Measurements from ENCODE around the gene KRT83.
"Not testable (repeated sequence)": the region's sequence is repeated elsewhere in the genome, so short reads cannot be mapped to it uniquely, and the experiment has no call there.

The KRT83 gene

DNA sequence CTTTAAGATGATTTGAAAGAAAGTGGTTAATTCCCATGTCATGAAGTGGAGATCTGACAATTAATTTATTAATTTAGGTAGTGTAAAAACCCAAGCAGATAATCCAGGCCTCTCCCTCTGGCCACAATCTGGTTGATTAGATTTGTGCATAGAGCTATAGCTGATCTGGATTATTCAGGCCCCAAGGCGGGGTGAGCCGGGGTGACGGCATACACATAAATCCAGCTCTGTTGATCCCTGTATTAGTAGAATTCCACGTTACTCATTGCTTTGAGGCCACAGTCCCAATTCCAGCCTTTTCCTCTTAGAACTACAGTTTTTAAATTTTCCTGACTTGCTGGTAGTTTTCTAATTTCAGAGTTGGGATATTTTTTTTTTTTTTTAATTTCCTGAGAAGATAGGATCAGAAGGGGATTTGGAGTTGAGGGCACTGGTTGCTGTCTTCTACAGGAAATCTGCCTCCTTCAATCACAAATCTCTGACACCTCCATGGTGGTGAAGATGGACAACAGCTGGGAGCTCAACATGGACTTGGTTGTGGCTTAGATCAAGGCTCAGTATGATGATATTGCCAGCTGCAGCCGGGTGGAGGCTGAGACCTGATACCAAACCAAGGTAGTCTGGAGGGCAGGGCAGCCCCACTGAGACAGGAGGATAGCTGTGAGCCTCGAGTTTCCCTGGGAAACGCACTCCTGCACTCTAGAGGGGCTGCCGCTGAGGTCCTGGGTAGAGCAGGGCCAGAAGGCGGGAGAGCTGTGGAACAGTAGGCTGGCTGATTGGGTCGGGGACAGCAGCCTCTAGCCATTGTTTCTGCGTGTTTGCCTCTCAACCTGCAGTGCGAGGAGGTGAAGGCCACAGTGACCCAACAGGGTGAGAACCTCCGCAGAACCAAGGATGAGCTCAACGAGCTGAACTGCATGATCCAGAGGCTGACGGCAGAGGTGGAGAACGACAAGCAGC, 26.6 kb upstream of the KRT83 start:
- H3K4me2 ChIP-seq (ENCODE audit: low read length) = no peak overlapping the region
- H2BK15ac ChIP-seq (replicated peaks; ENCODE audit: low read depth) = no peak overlapping the region
- DNase-seq = no peak
- H3K27me3 ChIP-seq (ENCODE audit: insufficient read depth, low read length, poor library complexity) = no peaks in the 10 kb centered on the region
- H3K9ac ChIP-seq (ENCODE audit: low read length) = no peak overlapping the region
- H2BK120ac ChIP-seq (ENCODE audit: low read depth, low read length) = no peak overlapping the region
- H2AK5ac ChIP-seq (ENCODE audit: low read length) = no peak overlapping the region
- no peak overlapping the region for H3K23ac ChIP-seq (ENCODE audit: low read length)
- H3K56ac ChIP-seq (ENCODE audit: low read length) = no peak overlapping the region
- no peak overlapping the region for H2BK5ac ChIP-seq (ENCODE audit: low read length)
- no peak overlapping the region for H3K4ac ChIP-seq (ENCODE audit: low read depth, low read length)
- H3K36me3 ChIP-seq (ENCODE audit: control insufficient read depth, insufficient read depth, low read length) = no peaks in the 10 kb centered on the region
- no peak overlapping the region for H4K5ac ChIP-seq (ENCODE audit: low read length)
- no peak overlapping the region for H3K27ac ChIP-seq (ENCODE audit: low read depth, low read length)
- no peak overlapping the region for H3K18ac ChIP-seq (ENCODE audit: low read length)
- H3K4me1 ChIP-seq (ENCODE audit: control insufficient read depth, low read depth, low read length) = no peaks in the 10 kb centered on the region
- no peaks in the 10 kb centered on the region for H3K79me1 ChIP-seq (ENCODE audit: low read length)
- WGBS (ENCODE audit: extremely low coverage, insufficient coverage, low lambda C conversion rate) = no CpG with 5 or more reads among the region's 16 CpGs
- no peak overlapping the region for H4K8ac ChIP-seq (ENCODE audit: low read depth, low read length)
- no peaks in the 10 kb centered on the region for H3K79me2 ChIP-seq (ENCODE audit: control insufficient read depth, insufficient read depth, low read length)
- no peak overlapping the region for H3K4me3 ChIP-seq (ENCODE audit: low read length)

DNA sequence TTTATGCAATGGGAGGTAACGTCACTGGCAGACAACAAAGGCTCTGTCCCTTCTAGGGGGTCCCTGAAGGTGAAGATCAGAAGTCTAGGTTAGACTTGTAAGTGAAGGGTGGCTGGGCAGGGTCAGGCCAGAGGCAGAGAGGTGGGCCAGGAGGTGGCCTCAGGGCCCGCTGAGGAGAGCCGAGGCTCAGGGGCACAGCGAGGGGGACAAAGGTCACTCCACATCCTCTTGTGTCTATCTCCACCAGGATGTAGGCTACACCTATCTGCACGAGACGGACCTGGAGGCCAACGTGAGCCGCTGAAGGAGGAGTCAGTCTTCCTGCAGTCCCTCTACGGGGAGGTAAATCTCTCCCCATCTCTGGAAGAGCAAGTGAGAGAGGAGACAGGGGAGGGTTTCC, 25.8 kb upstream of the KRT83 start:
- Histone ChIP-seq H3K36me3 (ENCODE audit: control insufficient read depth, insufficient read depth, low read length) (no peaks in the 10 kb centered on the region), H3K4ac (ENCODE audit: low read depth, low read length) (no peak overlapping the region), H2BK5ac (ENCODE audit: low read length) (no peak overlapping the region), H3K79me1 (ENCODE audit: low read length) (no peaks in the 10 kb centered on the region), H3K56ac (ENCODE audit: low read length) (no peak overlapping the region), H2AK5ac (ENCODE audit: low read length) (no peak overlapping the region), H3K4me3 (ENCODE audit: low read length) (no peak overlapping the region), H3K4me1 (ENCODE audit: control insufficient read depth, low read depth, low read length) (no peaks in the 10 kb centered on the region), H3K79me2 (ENCODE audit: control insufficient read depth, insufficient read depth, low read length) (no peaks in the 10 kb centered on the region), H2BK120ac (ENCODE audit: low read depth, low read length) (no peak overlapping the region), H3K27me3 (ENCODE audit: insufficient read depth, low read length, poor library complexity) (no peaks in the 10 kb centered on the region), H4K5ac (ENCODE audit: low read length) (no peak overlapping the region), H3K23ac (ENCODE audit: low read length) (no peak overlapping the region), H4K8ac (ENCODE audit: low read depth, low read length) (no peak overlapping the region), H3K4me2 (ENCODE audit: low read length) (no peak overlapping the region), H3K9ac (ENCODE audit: low read length) (no peak overlapping the region), H3K27ac (ENCODE audit: low read depth, low read length) (no peak overlapping the region), H2BK15ac (replicated peaks; ENCODE audit: low read depth) (no peak overlapping the region), H3K18ac (ENCODE audit: low read length) (no peak overlapping the region)
- no CpG with 5 or more reads among the region's 9 CpGs for WGBS (ENCODE audit: extremely low coverage, insufficient coverage, low lambda C conversion rate)
- DNase-seq = no peak

DNA sequence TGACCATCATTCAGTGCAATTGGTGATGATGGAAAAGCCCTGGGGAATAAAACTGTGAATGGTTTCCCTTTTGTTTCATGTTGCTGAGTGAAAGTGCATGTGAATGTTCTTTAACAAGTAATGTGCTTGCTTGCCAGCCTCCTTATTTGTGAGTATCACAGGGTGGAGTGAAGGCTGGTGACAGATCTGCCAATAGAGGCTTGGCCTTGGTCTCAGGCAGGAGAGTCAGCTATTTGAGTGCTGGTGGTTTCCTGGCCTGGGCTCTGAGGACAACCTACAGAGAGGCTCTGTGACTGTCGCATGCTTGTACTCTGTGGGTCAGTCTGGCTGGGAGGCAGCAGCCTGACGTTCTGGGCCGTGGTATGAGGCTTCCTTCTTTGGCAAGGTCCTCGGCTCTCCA, 25.4 kb upstream of the KRT83 start:
- H3K4me1 ChIP-seq (ENCODE audit: control insufficient read depth, low read depth, low read length) = no peaks in the 10 kb centered on the region
- WGBS (ENCODE audit: extremely low coverage, insufficient coverage, low lambda C conversion rate) = no CpG with 5 or more reads among the region's 4 CpGs
- H4K5ac ChIP-seq (ENCODE audit: low read length) = no peak overlapping the region

DNA sequence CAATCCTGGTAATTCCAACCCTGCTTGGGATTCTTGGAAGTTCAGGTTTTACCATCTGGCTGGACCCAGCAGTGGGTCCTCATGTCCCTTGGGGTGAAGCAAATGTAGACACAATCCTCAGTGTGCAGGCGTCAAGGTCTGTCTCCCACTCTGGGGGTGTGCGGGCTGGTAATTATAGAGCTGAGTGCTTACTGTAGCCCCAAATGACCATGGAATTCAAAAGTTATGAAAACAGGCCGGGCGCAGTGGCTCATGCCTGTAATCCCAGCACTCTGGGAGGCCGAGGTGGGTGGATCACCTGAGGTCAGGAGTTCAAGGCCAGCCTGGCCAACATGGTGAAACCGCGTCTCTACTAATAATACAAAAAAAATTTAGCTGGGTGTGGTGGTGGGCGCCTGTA, 23.8 kb upstream of the KRT83 start:
- DNase-seq; H3K18ac ChIP-seq (ENCODE audit: low read length); H2AK5ac ChIP-seq (ENCODE audit: low read length); H3K27me3 ChIP-seq (ENCODE audit: insufficient read depth, low read length, poor library complexity); H2BK120ac ChIP-seq (ENCODE audit: low read depth, low read length); H4K8ac ChIP-seq (ENCODE audit: low read depth, low read length); H3K4ac ChIP-seq (ENCODE audit: low read depth, low read length); H3K4me3 ChIP-seq (ENCODE audit: low read length); H3K4me2 ChIP-seq (ENCODE audit: low read length); H3K79me2 ChIP-seq (ENCODE audit: control insufficient read depth, insufficient read depth, low read length); H3K23ac ChIP-seq (ENCODE audit: low read length); H3K79me1 ChIP-seq (ENCODE audit: low read length); H3K56ac ChIP-seq (ENCODE audit: low read length); H3K4me1 ChIP-seq (ENCODE audit: control insufficient read depth, low read depth, low read length); H4K5ac ChIP-seq (ENCODE audit: low read length); H2BK15ac ChIP-seq (replicated peaks; ENCODE audit: low read depth); H3K9ac ChIP-seq (ENCODE audit: low read length); H3K27ac ChIP-seq (ENCODE audit: low read depth, low read length); H3K36me3 ChIP-seq (ENCODE audit: control insufficient read depth, insufficient read depth, low read length); H2BK5ac ChIP-seq (ENCODE audit: low read length): not testable (repeated sequence)
- WGBS (ENCODE audit: extremely low coverage, insufficient coverage, low lambda C conversion rate) = no CpG with 5 or more reads among the region's 8 CpGs

More for the DNA sequence above, 25.4 kb upstream of the KRT83 start:
- H3K4me3 ChIP-seq (ENCODE audit: low read length) = no peak overlapping the region
- no peaks in the 10 kb centered on the region for H3K79me2 ChIP-seq (ENCODE audit: control insufficient read depth, insufficient read depth, low read length)
- H3K79me1 ChIP-seq (ENCODE audit: low read length) = no peaks in the 10 kb centered on the region
- H3K56ac ChIP-seq (ENCODE audit: low read length) = no peak overlapping the region
- H2AK5ac ChIP-seq (ENCODE audit: low read length) = no peak overlapping the region
- DNase-seq = no peak
- H3K27me3 ChIP-seq (ENCODE audit: insufficient read depth, low read length, poor library complexity) = no peaks in the 10 kb centered on the region
- H3K36me3 ChIP-seq (ENCODE audit: control insufficient read depth, insufficient read depth, low read length) = no peaks in the 10 kb centered on the region
- no peak overlapping the region for H4K8ac ChIP-seq (ENCODE audit: low read depth, low read length)
- H3K23ac ChIP-seq (ENCODE audit: low read length) = no peak overlapping the region
- no peak overlapping the region for H3K4ac ChIP-seq (ENCODE audit: low read depth, low read length)
- no peak overlapping the region for H3K9ac ChIP-seq (ENCODE audit: low read length)
- no peak overlapping the region for H3K27ac ChIP-seq (ENCODE audit: low read depth, low read length)
- no peak overlapping the region for H2BK120ac ChIP-seq (ENCODE audit: low read depth, low read length)
- no peak overlapping the region for H3K4me2 ChIP-seq (ENCODE audit: low read length)
- no peak overlapping the region for H2BK15ac ChIP-seq (replicated peaks; ENCODE audit: low read depth)
- no peak overlapping the region for H2BK5ac ChIP-seq (ENCODE audit: low read length)
- no peak overlapping the region for H3K18ac ChIP-seq (ENCODE audit: low read length)

DNA sequence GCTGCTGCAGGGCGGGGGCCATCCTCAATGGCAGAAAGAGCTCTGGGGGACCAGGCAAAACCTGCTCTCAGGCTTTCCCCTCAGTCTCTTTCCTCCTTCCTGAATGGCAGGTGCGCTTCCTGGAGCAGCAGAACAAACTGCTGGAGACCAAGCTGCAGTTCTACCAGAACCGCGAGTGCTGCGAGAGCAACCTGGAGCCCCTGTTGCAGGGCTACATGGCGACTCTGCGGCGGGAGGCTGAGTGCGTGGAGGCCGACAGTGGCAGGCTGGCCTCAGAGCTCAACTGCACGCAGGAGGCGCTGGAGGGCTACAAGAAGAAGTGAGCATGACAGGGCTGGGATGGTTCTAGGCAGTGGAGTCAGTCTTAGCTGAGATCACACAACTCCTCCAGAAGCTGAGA, 22.9 kb upstream of the KRT83 start:
- peak; percentile 20 for DNase-seq
- Histone ChIP-seq H3K79me2 (ENCODE audit: control insufficient read depth, insufficient read depth, low read length) (no peaks in the 10 kb centered on the region), H3K23ac (ENCODE audit: low read length) (peak overlapping the region; percentile 9), H3K9ac (ENCODE audit: low read length) (no peak overlapping the region), H3K36me3 (ENCODE audit: control insufficient read depth, insufficient read depth, low read length) (no peaks in the 10 kb centered on the region), H3K56ac (ENCODE audit: low read length) (no peak overlapping the region), H3K27me3 (ENCODE audit: insufficient read depth, low read length, poor library complexity) (no peaks in the 10 kb centered on the region), H3K4me2 (ENCODE audit: low read length) (no peak overlapping the region), H3K27ac (ENCODE audit: low read depth, low read length) (no peak overlapping the region), H3K4me3 (ENCODE audit: low read length) (no peak overlapping the region), H3K4ac (ENCODE audit: low read depth, low read length) (no peak overlapping the region), H2BK15ac (replicated peaks; ENCODE audit: low read depth) (no peak overlapping the region), H2BK5ac (ENCODE audit: low read length) (no peak overlapping the region), H3K18ac (ENCODE audit: low read length) (no peak overlapping the region), H3K4me1 (ENCODE audit: control insufficient read depth, low read depth, low read length) (no peaks in the 10 kb centered on the region), H2AK5ac (ENCODE audit: low read length) (no peak overlapping the region), H4K8ac (ENCODE audit: low read depth, low read length) (no peak overlapping the region), H2BK120ac (ENCODE audit: low read depth, low read length) (no peak overlapping the region), H3K79me1 (ENCODE audit: low read length) (no peaks in the 10 kb centered on the region), H4K5ac (ENCODE audit: low read length) (no peak overlapping the region)
- no CpG with 5 or more reads among the region's 12 CpGs for WGBS (ENCODE audit: extremely low coverage, insufficient coverage, low lambda C conversion rate)

DNA sequence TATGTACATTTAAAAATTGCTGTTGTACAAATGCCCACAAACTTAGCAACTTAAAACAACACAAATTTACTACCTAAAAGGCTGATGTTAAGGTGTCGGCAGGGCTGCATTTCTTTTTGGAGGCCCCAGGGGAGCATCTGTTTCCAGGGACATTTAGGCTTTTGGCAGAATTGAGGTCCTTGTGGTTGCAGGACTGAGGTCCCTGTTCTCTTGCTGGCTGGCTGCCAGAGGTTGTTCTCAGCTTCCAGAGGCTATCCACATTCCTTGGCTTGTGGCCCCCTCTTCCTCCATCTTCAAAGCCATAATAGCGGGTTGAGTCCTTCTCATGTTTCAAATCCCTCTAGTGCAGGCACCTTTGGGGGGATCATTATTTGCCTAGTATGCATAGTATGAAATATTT, 22.4 kb upstream of the KRT83 start:
- H3K4me3 ChIP-seq (ENCODE audit: low read length) = no peak overlapping the region
- H3K27me3 ChIP-seq (ENCODE audit: insufficient read depth, low read length, poor library complexity) = no peaks in the 10 kb centered on the region
- H3K4me1 ChIP-seq (ENCODE audit: control insufficient read depth, low read depth, low read length) = no peaks in the 10 kb centered on the region
- H3K23ac ChIP-seq (ENCODE audit: low read length) = no peak overlapping the region
- no peaks in the 10 kb centered on the region for H3K36me3 ChIP-seq (ENCODE audit: control insufficient read depth, insufficient read depth, low read length)
- no peak overlapping the region for H3K18ac ChIP-seq (ENCODE audit: low read length)
- WGBS (ENCODE audit: extremely low coverage, insufficient coverage, low lambda C conversion rate) = no CpG with 5 or more reads among the region's 2 CpGs
- no peak for DNase-seq
- H3K9ac ChIP-seq (ENCODE audit: low read length) = no peak overlapping the region
- H2AK5ac ChIP-seq (ENCODE audit: low read length) = no peak overlapping the region
- H2BK120ac ChIP-seq (ENCODE audit: low read depth, low read length) = no peak overlapping the region
- no peak overlapping the region for H2BK5ac ChIP-seq (ENCODE audit: low read length)
- H3K4me2 ChIP-seq (ENCODE audit: low read length) = no peak overlapping the region
- no peak overlapping the region for H3K4ac ChIP-seq (ENCODE audit: low read depth, low read length)
- H3K79me2 ChIP-seq (ENCODE audit: control insufficient read depth, insufficient read depth, low read length) = no peaks in the 10 kb centered on the region
- no peaks in the 10 kb centered on the region for H3K79me1 ChIP-seq (ENCODE audit: low read length)
- H4K5ac ChIP-seq (ENCODE audit: low read length) = no peak overlapping the region
- H3K27ac ChIP-seq (ENCODE audit: low read depth, low read length) = no peak overlapping the region
- no peak overlapping the region for H3K56ac ChIP-seq (ENCODE audit: low read length)
- H4K8ac ChIP-seq (ENCODE audit: low read depth, low read length) = no peak overlapping the region
- no peak overlapping the region for H2BK15ac ChIP-seq (replicated peaks; ENCODE audit: low read depth)
